Endothelial cell of umbilical vein (primary cell): ENCODE data around the gene DPP10. TPM values are rescaled to one million over a fixed set of nuclear protein-coding genes. Genes with fewer than 3 reads are reported as not detected.

Source experiments
- BruUV-seq: library from RNA; stranded (reverse); fragments of 400-500 nt; replicated peaks from 2 replicates; lab custom pipeline; 2021; lab: Mats Ljungman, UMichigan
- CTCF ChIA-PET: fragments of 300-600, 350-600 bp; sonication (Branson Sonifier 250); formaldehyde crosslinking; loops from one replicate; lab custom pipeline; 2021; ENCODE audit warnings: antibody characterized with exemption, inconsistent platforms; lab: Charles Lee
- POLR2A ChIA-PET: fragments of 300-600, 350-600 bp; sonication (Branson Sonifier 250); formaldehyde crosslinking; loops from one replicate; lab custom pipeline; 2021; ENCODE audit warnings: antibody characterized with exemption, inconsistent platforms; lab: Charles Lee
- DNase-seq: peaks from one replicate; pipeline ENCODE4 v3.0.0-alpha.2; 2011; ENCODE audit warnings: low read depth, low spot score
- FAIRE-seq: peaks from 2 replicates; lab custom pipeline; 2011; peaks lifted over from hg19 to GRCh38; lab: Jason Lieb, UNC
- H2AFZ ChIP-seq: 2 replicates; pipeline ENCODE4 v1.6.0; 2012; ENCODE audit warnings: low read depth, low read length, control low read depth, inconsistent platforms
- H3K27ac ChIP-seq: 2 replicates; pipeline ENCODE4 v1.5.1; 2011; ENCODE audit warnings: low read depth, mild to moderate bottlenecking, control low read depth, low read length, moderate library complexity; ENCODE audit not compliant: insufficient read depth
- H3K27me3 ChIP-seq, 2 experiments: 2 replicates each; pipeline versions ENCODE4 v1.6.0 to v1.6.1; 2011; ENCODE audit warnings: low read length in 2 of 2, mixed read lengths in 1 of 2; ENCODE audit not compliant: control insufficient read depth in 2 of 2, insufficient read depth in 2 of 2
- H3K36me3 ChIP-seq, 2 experiments: 2 replicates in 1 of 2; 3 replicates in 1 of 2; pipeline ENCODE4 v1.5.1; 2011; ENCODE audit warnings: low read length in 2 of 2, mild to moderate bottlenecking in 1 of 2, moderate library complexity in 1 of 2; ENCODE audit not compliant: control insufficient read depth in 2 of 2, insufficient read depth in 2 of 2; ENCODE audit errors: extremely low read depth in 1 of 2
- H3K4me1 ChIP-seq: 3 replicates; pipeline ENCODE4 v1.5.1; 2011; ENCODE audit warnings: mild to moderate bottlenecking, low read length; ENCODE audit not compliant: control insufficient read depth, insufficient read depth; ENCODE audit errors: extremely low read depth
- H3K4me2 ChIP-seq: 2 replicates; pipeline ENCODE4 v1.6.1; 2011; ENCODE audit warnings: low read length, control low read depth, mixed read lengths; ENCODE audit not compliant: insufficient read depth
- H3K4me3 ChIP-seq, 3 experiments: fragments of 200-600 bp in 1 of 3; sonication (generic), shearing (Covaris generic) in 1 of 3; replicated peaks in 1 of 3; 2 replicates each; pipeline ENCODE4 v1.5.1; 2011 to 2016; ENCODE audit warnings: control low read depth in 3 of 3, low read length in 3 of 3, mild to moderate bottlenecking in 2 of 3, inconsistent platforms in 1 of 3, low read depth in 1 of 3, moderate library complexity in 1 of 3; ENCODE audit not compliant: insufficient read depth in 1 of 3
- H3K79me2 ChIP-seq: 2 replicates; pipeline ENCODE4 v1.6.0; 2012; ENCODE audit warnings: low read length, inconsistent platforms; ENCODE audit not compliant: control insufficient read depth, insufficient read depth
- H3K9ac ChIP-seq: replicated peaks from 2 replicates; pipeline ENCODE3; 2011; ENCODE audit warnings: low read length, control low read depth; ENCODE audit not compliant: insufficient read depth; ENCODE audit errors: extremely low read depth
- H3K9me1 ChIP-seq: replicated peaks from 3 replicates; pipeline ENCODE4 v1.6.0; 2011; ENCODE audit warnings: mild to moderate bottlenecking, low read length; ENCODE audit not compliant: control insufficient read depth, insufficient read depth; ENCODE audit errors: extremely low read depth
- H3K9me3 ChIP-seq: replicated peaks from 2 replicates; pipeline ENCODE4 v1.5.1; 2012; ENCODE audit warnings: low read length, inconsistent platforms; ENCODE audit not compliant: control insufficient read depth, insufficient read depth
- H4K20me1 ChIP-seq: replicated peaks from 2 replicates; pipeline ENCODE3; 2011; ENCODE audit warnings: mild to moderate bottlenecking, low read length; ENCODE audit not compliant: control insufficient read depth, insufficient read depth; ENCODE audit errors: extremely low read depth
- CTCF ChIP-seq, 2 donors: IDR thresholded peaks; 1 replicate in 1 of 2; 2 replicates in 1 of 2; pipeline ENCODE4 v1.5.1; 2011; ENCODE audit warnings: low read length in 2 of 2, mild to moderate bottlenecking in 2 of 2, moderate library complexity in 2 of 2, control low read depth in 1 of 2, inconsistent platforms in 1 of 2, low read depth in 1 of 2; ENCODE audit not compliant: insufficient read depth in 1 of 2; ENCODE audit errors: extremely low read depth in 1 of 2
- EZH2 ChIP-seq: IDR thresholded peaks from 2 replicates; pipeline ENCODE4 v1.6.1; 2012; ENCODE audit warnings: borderline replicate concordance, low read depth, mild to moderate bottlenecking, moderate library complexity, low read length, inconsistent platforms; ENCODE audit not compliant: severe bottlenecking
- FOS ChIP-seq: IDR thresholded peaks from 2 replicates; pipeline ENCODE4 v1.6.1; 2011; ENCODE audit warnings: mild to moderate bottlenecking, low read length, moderate library complexity, borderline replicate concordance; ENCODE audit not compliant: insufficient read depth
- GATA2 ChIP-seq: IDR thresholded peaks from 2 replicates; pipeline ENCODE4 v1.7.0; 2011; ENCODE audit warnings: low read depth, mild to moderate bottlenecking, moderate library complexity, mixed read lengths, low read length; ENCODE audit not compliant: insufficient read length, insufficient read depth
- JUN ChIP-seq: IDR thresholded peaks from 2 replicates; pipeline ENCODE4 v1.6.1; 2011; ENCODE audit warnings: borderline replicate concordance, low read depth; ENCODE audit not compliant: insufficient read length, insufficient read depth
- MAX ChIP-seq: IDR thresholded peaks from 2 replicates; pipeline ENCODE4 v1.6.1; 2011; ENCODE audit not compliant: insufficient read depth, insufficient read length
- MYC ChIP-seq: IDR thresholded peaks from one replicate; pipeline ENCODE4 v1.6.1; 2011; ENCODE audit warnings: mild to moderate bottlenecking, low read depth, low read length
- POLR2A ChIP-seq: IDR thresholded peaks from 2 replicates; pipeline ENCODE4 v1.6.1; 2012; ENCODE audit warnings: low read depth, mild to moderate bottlenecking, control low read depth, low read length
- POLR2AphosphoS5 ChIP-seq: IDR thresholded peaks from 2 replicates; pipeline ENCODE4 v1.6.1; 2012; ENCODE audit warnings: low read depth, mild to moderate bottlenecking, control low read depth, low read length, moderate library complexity; ENCODE audit not compliant: insufficient read depth
- dilution Hi-C: fragments of 300-500 bp; cut with MboI; formaldehyde crosslinking; loops from one replicate; pipeline ENCODE4 v1.15.0; 2019; ENCODE audit warnings: low sequenced_read_pairs; ENCODE audit not compliant: extremely low pct_ligation_motif_present
- intact Hi-C: fragments of 100-400 bp; cut with micrococcal nuclease; formaldehyde crosslinking; loops from one replicate; pipeline ENCODE4 v1.10.0; 2022
- polyA plus RNA-seq, 4 experiments: library from polyadenylated mRNA; depleted of rRNA in 3 of 4; stranded (reverse) in 3 of 4; unstranded in 1 of 4; fragments of >200 nt; gene quantifications; 2 replicates each; pipeline versions ENCODE4 v1.2.1 to v1.2.3, GENCODE V29; 2011 to 2012; ENCODE audit warnings: missing spikeins in 1 of 4
- total RNA-seq: library from RNA; stranded (reverse); gene quantifications from 2 replicates; pipeline ENCODE4 v1.2.3, GENCODE V29; 2021

Gene DPP10
- total and polyA plus RNA-seq, 2 donors (not counting 3 experiments of a cell fraction or from before 2014, with no cell fraction given), result not detected

- Histone ChIP-seq H3K36me3 (no peaks in the 10 kb centered on the region), H3K4me3 (no peak overlapping the region), H3K79me2 (no peaks in the 10 kb centered on the region), H3K4me2 (no peak overlapping the region), H3K9me3 (no peaks in the 10 kb centered on the region), H3K4me1 (no peaks in the 10 kb centered on the region), H3K9me1 (no peaks in the 10 kb centered on the region), H2AFZ (no peak overlapping the region), H3K27ac (no peak overlapping the region), H4K20me1 (no peaks in the 10 kb centered on the region), H3K27me3 (no peaks in the 10 kb centered on the region), H3K9ac (no peak overlapping the region)
- DNase-seq, result no peak
- FAIRE-seq, result no peak
- TF ChIP-seq POLR2AphosphoS5, result no peak
- TF ChIP-seq GATA2, result no peak
- no peak for TF ChIP-seq FOS
- TF ChIP-seq CTCF (IDR thresholded peaks at IDR 0.05; ENCODE audit: extremely low read depth in 1 of 2, insufficient read depth in 1 of 2, low read depth in 1 of 2, low read length in 2 of 2), result no peak
- no peak for TF ChIP-seq POLR2A
- no peak for TF ChIP-seq MAX
- TF ChIP-seq EZH2, result no peak
- no peak for TF ChIP-seq JUN
- no peak for TF ChIP-seq MYC
- dilution Hi-C loops (no loop called here), intact Hi-C loops (no loop called here)
- POLR2A ChIA-PET, result no interaction called here
- CTCF ChIA-PET, result no interaction called here
- BruUV-seq, result no TSS peak
These were observed 1383.5 kb downstream of the DPP10 start for GRCh38 chr2:115825912-115826311.
